Heart right ventricle (tissue), 16 donors: ENCODE data around the gene CSNK1G2. TPM values are rescaled to one million over a fixed set of nuclear protein-coding genes. Genes with fewer than 3 reads are reported as not detected.

Source experiments
- ATAC-seq, 8 donors: fragments of 200-7000 bp; cut with Tn5 transposase; one replicate each; pipeline ENCODE4 v1.9.1; 2020; ENCODE audit warnings: mild to moderate bottlenecking in 8 of 8, moderate library complexity in 8 of 8, moderate number of reproducible peaks in 1 of 8
- DNase-seq, 2 donors: peaks; one replicate each; pipeline ENCODE4 v3.0.0-alpha.2; 2020
- H3K27ac ChIP-seq, 10 donors: fragments of 200-600 bp; sonication (generic) in 2 of 10; one replicate each; pipeline versions ENCODE4 v1.5.0 to v1.8.0; 2020 to 2022; ENCODE audit warnings: mild to moderate bottlenecking in 3 of 10
- H3K27me3 ChIP-seq, 7 donors: fragments of 200-600 bp; one replicate each; pipeline ENCODE4 v1.8.0; 2021 to 2022; ENCODE audit warnings: mild to moderate bottlenecking in 2 of 7
- H3K36me3 ChIP-seq, 9 donors: fragments of 200-600 bp; sonication (generic) in 1 of 9; one replicate each; pipeline versions ENCODE4 v1.5.0 to v1.8.0; 2020 to 2022; ENCODE audit warnings: mild to moderate bottlenecking in 2 of 9
- H3K4me1 ChIP-seq, 9 donors: fragments of 200-600 bp; sonication (generic) in 1 of 9; one replicate each; pipeline versions ENCODE4 v1.5.0 to v1.8.0; 2020 to 2022; ENCODE audit warnings: mild to moderate bottlenecking in 4 of 9
- H3K4me3 ChIP-seq, 10 donors: fragments of 200-600 bp; sonication (generic) in 2 of 10; one replicate each; pipeline versions ENCODE4 v1.5.0 to v1.8.0; 2020 to 2022; ENCODE audit warnings: mild to moderate bottlenecking in 7 of 10, moderate library complexity in 2 of 10
- H3K9me3 ChIP-seq, 11 donors: fragments of 200-600 bp in 10 of 11; sonication (generic) in 2 of 11; one replicate each; pipeline versions ENCODE4 v1.5.0 to v1.8.0; 2013 to 2022; ENCODE audit warnings: mild to moderate bottlenecking in 2 of 11, control low read depth in 1 of 11, moderate library complexity in 1 of 11
- CTCF ChIP-seq, 9 donors: fragments of 200-600 bp; sonication (generic) in 2 of 9; IDR thresholded peaks; one replicate each; pipeline versions ENCODE4 v1.5.0 to v1.8.0; 2021 to 2022; ENCODE audit warnings: antibody characterized with exemption in 9 of 9, mild to moderate bottlenecking in 5 of 9, moderate library complexity in 1 of 9
- WGBS, 2 donors: extraction: QIAGEN DNeasy Blood & Tissue Kit; methylation state at CpG; one replicate each; pipeline ENCODE4 v1.1.7; 2013; ENCODE audit warnings: inconsistent platforms in 1 of 2; 5-methylcytosine and 5-hydroxymethylcytosine counted together
- intact Hi-C, 10 donors: fragments of 100-400 bp; cut with DNase I; formaldehyde crosslinking; loops; one replicate each; pipeline versions ENCODE4 v1.11.1 to v1.14.2; 2022
- polyA plus RNA-seq, 2 donors: library from polyadenylated mRNA; stranded (reverse); fragments of 200-250 nt; gene quantifications; one replicate each; pipeline ENCODE4 v1.2.3, GENCODE V29; 2013
- total RNA-seq, 10 donors: library from RNA; stranded (reverse); fragmentation: NEBNext Ultra II Directional in 3 of 10; extraction: Animal tissue kit (Norgen Biotek cat#: 25700) in 3 of 10; gene quantifications; one replicate each; pipeline versions ENCODE4 v1.2.1 to v1.2.4, GENCODE V29; 2021 to 2023
- donor health status: Arrhythmogenic right ventricular cardiomyopathy.
- donor health status: ischemic (EF 13 %, LVEDD 7.1; RV severe dilation, severe dysfunction).
- donor health status: healthy with polysubstance abuse.
- donor health status: DM: no; HTN: yes; CAD: no.
- donor health status: DM: no; HTN: no; CAD: no.
- donor health status: ischemic (EF 25% LVEDD 6.9; RV normal size, moderate dysfunction).
- donor health status: ischemic (EF 25% LVEDD 5.7; RV mildly dilated, moderate dysfunction).
- donor health status: healthy.
- donor health status: DM: yes; HTN: yes; CAD: no.
- donor health status: Ischemic cardiomyopathy.
- donor health status: ischemic (EF 35%, LVEDD 5.7; RV mildly dilated, moderate dysfunction).
- donor health status: nonischemic (EF 11% LVEDD 7.7; RV severe dilation, severe dysfunction).
- donor health status: DM: yes; HTN: yes; CAD: no.
- donor health status: PGD.
- donor health status: ischemic (EF 29% LVEDD 5.4; RV normal size, mild dysfunction).
- donor health status: nonischemic (EF 23%, LVEDD 6.1; RV moderate dilation, normal function).

The CSNK1G2 gene
- total and polyA plus RNA-seq, 12 donors: 17.7 to 35.2 (median 23.9) TPM

- 96% methylated on average over 44 of the region's 44 CpGs for WGBS, 2 donors
- Histone ChIP-seq H3K36me3 (peaks cover 0 to 41% (median 0%) of the 10 kb centered on the region in 9 donors), H3K4me1 (peaks cover 0 to 19% (median 2%) of the 10 kb centered on the region in 9 donors), H3K27me3 (no peaks in the 10 kb centered on the region), H3K27ac (no peak overlapping the region), H3K9me3 (no peaks in the 10 kb centered on the region), H3K4me3 (no peak overlapping the region)
- ATAC-seq (no peak), DNase-seq (no peak)
- no peak for TF ChIP-seq CTCF (IDR thresholded peaks at IDR 0.05)
- intact Hi-C loops: no loop called here
Measured at GRCh38 chr19:1949304-1950101, 8.5 kb downstream of the CSNK1G2 start.

DNA sequence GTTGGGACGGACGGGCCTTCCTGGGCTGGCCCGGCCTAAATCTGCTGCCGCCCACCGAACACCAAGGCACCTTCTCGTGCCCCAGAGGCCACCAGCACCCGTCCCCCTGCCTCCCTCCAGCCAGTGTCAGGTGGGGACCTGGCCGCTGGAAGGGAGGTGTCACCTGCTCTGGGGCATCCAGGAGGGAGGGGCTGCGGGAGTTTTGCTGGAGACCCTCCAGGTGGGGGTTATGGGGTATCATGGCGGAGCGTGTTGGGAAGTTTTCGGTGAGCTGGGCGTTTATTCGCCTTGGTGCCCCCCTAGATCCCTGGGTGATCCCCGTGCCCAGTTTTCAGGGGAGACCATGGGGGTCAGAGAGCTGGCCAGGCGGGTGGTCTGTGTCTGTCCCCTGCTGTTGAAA, 9.7 kb downstream of the CSNK1G2 start:
- 97 to 98% methylated on average over 16 of the region's 16 CpGs for WGBS, 2 donors
- Histone ChIP-seq H3K27ac (no peak overlapping the region), H3K27me3 (no peaks in the 10 kb centered on the region), H3K4me1 (peaks cover 0 to 11% (median 0%) of the 10 kb centered on the region in 9 donors), H3K4me3 (no peak overlapping the region), H3K36me3 (peaks cover 0 to 41% (median 0%) of the 10 kb centered on the region in 9 donors), H3K9me3 (no peaks in the 10 kb centered on the region)
- ATAC-seq: no peak
- no peak for DNase-seq
- no peak for TF ChIP-seq CTCF (IDR thresholded peaks at IDR 0.05)
- intact Hi-C loops: no loop called here

- ATAC-seq (no peak), DNase-seq (no peak)
- WGBS, 2 donors: 79 to 90% methylated on average over 21 of the region's 21 CpGs
Measured at GRCh38 chr19:1952635-1953034, 11.7 kb downstream of the CSNK1G2 start.

GRCh38 chr19:1953037-1953436, 12.1 kb downstream of the CSNK1G2 start:
- H3K27ac ChIP-seq: no peak overlapping the region
- H3K27me3 ChIP-seq: no peaks in the 10 kb centered on the region
- DNase-seq: no peak
- no peak for TF ChIP-seq CTCF (IDR thresholded peaks at IDR 0.05)
- WGBS, 2 donors: 92 to 93% methylated on average over 19 of the region's 19 CpGs
- ATAC-seq: no peak
- H3K4me1 ChIP-seq: peaks cover 0 to 7% (median 0%) of the 10 kb centered on the region in 9 donors
- H3K4me3 ChIP-seq: no peak overlapping the region
- intact Hi-C loops: no loop called here
- H3K9me3 ChIP-seq: no peaks in the 10 kb centered on the region
- H3K36me3 ChIP-seq: peaks cover 0 to 46% (median 0%) of the 10 kb centered on the region in 9 donors

More at GRCh38 chr19:1952635-1953034, 11.7 kb downstream of the CSNK1G2 start:
- Histone ChIP-seq H3K36me3 (peaks cover 0 to 46% (median 0%) of the 10 kb centered on the region in 9 donors), H3K27ac (no peak overlapping the region), H3K9me3 (no peaks in the 10 kb centered on the region), H3K4me3 (no peak overlapping the region), H3K27me3 (no peaks in the 10 kb centered on the region), H3K4me1 (peaks cover 0 to 8% (median 0%) of the 10 kb centered on the region in 9 donors)
- no peak for TF ChIP-seq CTCF (IDR thresholded peaks at IDR 0.05)
- intact Hi-C loops: no loop called here
